Mammary epithelial cell (primary cell): ENCODE results near the gene IQCK.

Source experiments
- EZH2 ChIP-seq: IDR thresholded peaks from 2 replicates; pipeline ENCODE4 v1.6.1; 2012; ENCODE audit warnings: low read length, inconsistent platforms, borderline replicate concordance
- TF ChIP-seq, protein P1 (sequence below), 2 donors: IDR thresholded peaks in 1 of 2; conservative IDR thresholded peaks in 1 of 2; 2 replicates each; pipeline ENCODE4 v1.5.1; 2011 to 2012; ENCODE audit warnings: inconsistent platforms in 2 of 2, low read length in 2 of 2, mild to moderate bottlenecking in 2 of 2, control low read depth in 1 of 2, low read depth in 1 of 2; ENCODE audit not compliant: insufficient read depth in 1 of 2; ENCODE audit errors: extremely low read depth in 1 of 2

DNA sequence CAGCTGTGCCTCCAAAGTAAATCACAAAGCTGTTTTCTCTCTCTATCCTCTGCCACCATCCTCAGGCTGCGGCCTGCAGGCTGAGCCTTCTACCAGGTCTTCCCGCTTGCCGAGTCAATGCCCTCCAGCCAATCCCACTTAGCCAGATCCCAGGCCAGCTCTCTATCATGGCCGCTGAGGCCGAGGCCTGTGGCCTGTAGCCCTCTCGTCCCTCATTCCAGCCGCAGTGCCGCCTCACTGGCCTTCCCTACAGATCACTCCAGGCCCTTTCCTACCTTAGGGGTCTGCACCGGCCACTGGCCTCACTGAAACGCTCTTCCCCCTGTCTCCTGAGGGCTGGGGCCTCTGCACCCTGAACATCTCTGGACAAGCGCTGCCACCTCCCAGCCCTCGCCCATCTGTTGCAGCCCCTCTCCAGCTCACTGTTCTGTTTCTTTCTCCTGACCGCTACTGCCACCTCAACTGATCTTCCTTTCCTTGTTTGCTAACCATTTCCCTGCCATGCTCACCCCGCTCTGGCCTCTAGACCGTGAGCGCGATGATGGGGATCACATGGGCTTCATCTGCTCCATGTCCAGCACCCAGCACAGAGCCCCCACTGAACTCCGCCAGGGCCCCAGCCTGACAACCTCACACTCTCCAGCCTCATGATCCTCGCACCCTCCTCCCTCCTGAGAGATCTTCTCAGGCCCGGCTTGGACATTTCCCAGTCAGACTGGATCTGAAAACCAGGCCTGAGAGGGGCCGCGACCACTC lies 8.5 kb upstream of the IQCK start:
- TF ChIP-seq, protein P1, sequence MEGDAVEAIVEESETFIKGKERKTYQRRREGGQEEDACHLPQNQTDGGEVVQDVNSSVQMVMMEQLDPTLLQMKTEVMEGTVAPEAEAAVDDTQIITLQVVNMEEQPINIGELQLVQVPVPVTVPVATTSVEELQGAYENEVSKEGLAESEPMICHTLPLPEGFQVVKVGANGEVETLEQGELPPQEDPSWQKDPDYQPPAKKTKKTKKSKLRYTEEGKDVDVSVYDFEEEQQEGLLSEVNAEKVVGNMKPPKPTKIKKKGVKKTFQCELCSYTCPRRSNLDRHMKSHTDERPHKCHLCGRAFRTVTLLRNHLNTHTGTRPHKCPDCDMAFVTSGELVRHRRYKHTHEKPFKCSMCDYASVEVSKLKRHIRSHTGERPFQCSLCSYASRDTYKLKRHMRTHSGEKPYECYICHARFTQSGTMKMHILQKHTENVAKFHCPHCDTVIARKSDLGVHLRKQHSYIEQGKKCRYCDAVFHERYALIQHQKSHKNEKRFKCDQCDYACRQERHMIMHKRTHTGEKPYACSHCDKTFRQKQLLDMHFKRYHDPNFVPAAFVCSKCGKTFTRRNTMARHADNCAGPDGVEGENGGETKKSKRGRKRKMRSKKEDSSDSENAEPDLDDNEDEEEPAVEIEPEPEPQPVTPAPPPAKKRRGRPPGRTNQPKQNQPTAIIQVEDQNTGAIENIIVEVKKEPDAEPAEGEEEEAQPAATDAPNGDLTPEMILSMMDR (conservative IDR thresholded peaks at IDR 0.05 in 1 of 2, IDR thresholded peaks at IDR 0.05 in 1 of 2; ENCODE audit: extremely low read depth in 1 of 2, insufficient read depth in 1 of 2, low read depth in 1 of 2, low read length in 2 of 2) = no peak
- TF ChIP-seq EZH2 = no peak
